OCI-LY7 (cell line): ENCODE measurements around the gene INHA.

ENCODE experiments used
- EZH2phosphoT487 ChIP-seq: fragments of 200-600 bp; sonication (generic); IDR thresholded peaks from 2 replicates; pipeline ENCODE4 v1.6.1; 2018; ENCODE audit warnings: low read depth, borderline replicate concordance, mild to moderate bottlenecking, mixed run types, antibody characterized with exemption, low read length, moderate library complexity, mixed read lengths
- TF ChIP-seq, protein P1 (sequence below): fragments of 200-600 bp; sonication (generic); conservative IDR thresholded peaks from 2 replicates; pipeline ENCODE4 v1.5.1; 2014; ENCODE audit warnings: mild to moderate bottlenecking, antibody characterized with exemption, low read length, moderate library complexity, mixed read lengths

DNA sequence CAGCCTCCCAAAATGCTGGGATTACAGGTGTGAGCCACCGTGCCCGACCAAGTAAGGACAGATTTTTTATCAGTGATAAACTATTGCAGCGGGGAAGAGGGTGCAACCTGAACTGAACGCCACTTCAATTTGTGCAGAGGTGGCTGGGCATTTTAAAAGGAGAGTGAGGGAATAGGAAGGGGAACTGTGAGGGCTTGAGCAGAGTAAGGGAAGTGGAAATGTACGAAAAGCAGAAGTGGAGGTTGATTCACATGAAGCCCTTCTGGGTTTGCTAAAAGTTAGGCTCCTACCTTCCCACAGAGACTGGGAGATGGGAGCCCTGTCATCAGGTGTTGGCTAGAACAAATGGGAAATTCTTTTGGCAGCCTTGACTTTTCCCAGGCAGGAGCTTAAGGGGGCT is 31.7 kb downstream of the INHA start:
- TF ChIP-seq, protein P1, sequence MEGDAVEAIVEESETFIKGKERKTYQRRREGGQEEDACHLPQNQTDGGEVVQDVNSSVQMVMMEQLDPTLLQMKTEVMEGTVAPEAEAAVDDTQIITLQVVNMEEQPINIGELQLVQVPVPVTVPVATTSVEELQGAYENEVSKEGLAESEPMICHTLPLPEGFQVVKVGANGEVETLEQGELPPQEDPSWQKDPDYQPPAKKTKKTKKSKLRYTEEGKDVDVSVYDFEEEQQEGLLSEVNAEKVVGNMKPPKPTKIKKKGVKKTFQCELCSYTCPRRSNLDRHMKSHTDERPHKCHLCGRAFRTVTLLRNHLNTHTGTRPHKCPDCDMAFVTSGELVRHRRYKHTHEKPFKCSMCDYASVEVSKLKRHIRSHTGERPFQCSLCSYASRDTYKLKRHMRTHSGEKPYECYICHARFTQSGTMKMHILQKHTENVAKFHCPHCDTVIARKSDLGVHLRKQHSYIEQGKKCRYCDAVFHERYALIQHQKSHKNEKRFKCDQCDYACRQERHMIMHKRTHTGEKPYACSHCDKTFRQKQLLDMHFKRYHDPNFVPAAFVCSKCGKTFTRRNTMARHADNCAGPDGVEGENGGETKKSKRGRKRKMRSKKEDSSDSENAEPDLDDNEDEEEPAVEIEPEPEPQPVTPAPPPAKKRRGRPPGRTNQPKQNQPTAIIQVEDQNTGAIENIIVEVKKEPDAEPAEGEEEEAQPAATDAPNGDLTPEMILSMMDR = no peak
- no peak for TF ChIP-seq EZH2phosphoT487
